HG03558 (cell line): ENCODE results near the gene CNIH2.

Experiments used
- ATAC-seq: cut with Tn5 transposase; IDR thresholded peaks from one replicate; pipeline ENCODE4 v1.9.1; 2021; ENCODE audit warnings: moderate number of reproducible peaks; ENCODE audit not compliant: unreplicated experiment; ENCODE audit errors: extremely low read depth

Gene CNIH2

DNA sequence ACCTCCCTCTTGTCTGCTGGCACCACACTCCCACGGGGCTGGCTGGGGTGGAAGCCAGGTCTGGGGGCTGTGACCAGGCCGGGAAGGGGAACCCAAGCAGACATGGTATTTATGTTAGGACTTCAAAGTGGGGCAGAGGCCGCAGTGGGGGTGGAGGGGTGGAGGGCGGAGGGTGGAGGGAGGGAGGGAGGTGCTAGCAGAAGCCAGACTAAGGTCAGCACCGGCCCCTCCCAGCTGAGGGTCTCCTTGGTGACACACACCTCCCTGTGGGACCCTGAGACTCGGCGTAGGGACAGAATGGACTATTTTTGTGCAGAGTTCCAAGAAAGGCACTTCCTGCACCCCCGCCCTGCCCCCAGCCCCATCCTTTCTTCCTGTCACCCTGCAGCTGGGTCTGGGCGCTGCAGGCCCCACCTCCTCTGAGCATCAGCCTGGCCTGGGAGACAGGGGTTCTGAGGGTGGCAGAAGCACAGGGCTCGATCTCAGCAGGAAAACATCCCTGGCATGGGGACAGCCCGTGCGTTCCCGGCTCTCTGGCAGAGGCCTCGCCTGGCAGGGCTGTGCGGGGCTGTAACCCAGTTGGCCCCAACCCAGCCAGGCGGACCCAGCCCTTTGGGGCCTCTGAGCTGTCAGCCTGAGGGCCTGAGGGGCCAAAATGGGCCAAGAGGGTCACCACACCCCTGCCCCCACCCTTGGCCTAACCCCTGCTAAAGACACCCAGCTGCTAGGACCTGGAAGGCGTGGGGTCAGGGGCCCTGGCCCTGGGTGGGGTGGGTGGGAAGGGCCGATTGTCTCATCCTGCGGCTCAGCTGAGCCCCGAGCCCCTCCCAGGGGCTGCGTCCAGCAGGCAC lies 48.5 kb downstream of the CNIH2 start:
- ATAC-seq = no peak

DNA sequence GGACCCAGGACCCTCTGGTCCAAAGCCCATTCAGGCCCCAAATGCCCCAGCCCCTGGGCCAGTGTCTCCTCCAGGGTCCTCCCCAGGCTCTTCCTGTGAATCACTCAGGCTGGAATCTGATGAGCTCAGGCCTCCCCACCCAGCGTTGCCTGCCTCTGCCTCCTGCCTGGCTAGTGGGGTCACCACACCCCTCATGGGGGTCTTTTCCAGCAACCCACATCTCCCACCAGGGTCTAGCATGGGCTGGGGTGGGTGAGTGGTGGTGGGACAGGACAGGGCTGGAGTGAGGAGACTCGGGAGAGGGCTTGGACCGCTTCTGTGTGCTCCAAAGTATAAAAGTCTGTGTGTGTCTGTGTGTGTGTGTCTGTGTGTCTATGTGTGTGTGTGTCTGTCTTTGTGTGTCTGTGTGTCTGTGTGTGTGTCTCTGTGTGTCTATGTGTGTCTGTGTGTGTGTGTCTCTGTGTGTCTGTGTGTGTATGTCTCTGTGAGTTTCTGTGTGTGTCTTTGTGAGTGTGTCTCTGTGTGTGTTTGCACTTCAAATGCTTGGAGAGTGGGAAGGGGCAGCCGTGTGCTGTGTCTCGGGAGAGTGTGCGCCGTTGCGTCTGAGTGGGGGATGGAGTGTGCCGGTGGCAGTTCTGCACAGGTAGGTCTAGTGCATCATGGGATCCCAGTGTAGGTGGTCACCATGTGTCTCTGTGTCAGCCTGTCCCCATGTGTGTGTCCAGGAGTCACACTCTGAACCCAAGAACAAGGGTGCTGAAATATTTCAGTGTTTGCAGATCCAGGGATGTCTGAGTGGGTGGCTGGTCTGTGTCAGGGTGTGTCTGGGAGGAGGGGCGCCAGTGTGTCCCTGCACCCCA lies 49.4 kb downstream of the CNIH2 start:
- ATAC-seq = no peak

DNA sequence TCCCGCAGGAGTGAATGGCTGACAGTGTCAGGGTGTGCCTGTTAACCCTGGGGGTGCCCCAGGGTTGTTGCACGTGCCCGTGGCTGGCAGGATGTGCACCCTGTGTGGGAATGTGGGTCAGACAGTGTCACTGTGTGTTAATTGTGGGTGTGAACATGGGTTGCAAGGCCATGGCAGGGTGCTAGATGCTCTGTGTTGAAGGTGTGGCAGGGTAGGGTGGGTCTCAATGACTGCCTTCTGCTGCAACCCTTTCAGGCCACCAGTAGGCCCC lies 50.0 kb downstream of the CNIH2 start:
- no peak for ATAC-seq

DNA sequence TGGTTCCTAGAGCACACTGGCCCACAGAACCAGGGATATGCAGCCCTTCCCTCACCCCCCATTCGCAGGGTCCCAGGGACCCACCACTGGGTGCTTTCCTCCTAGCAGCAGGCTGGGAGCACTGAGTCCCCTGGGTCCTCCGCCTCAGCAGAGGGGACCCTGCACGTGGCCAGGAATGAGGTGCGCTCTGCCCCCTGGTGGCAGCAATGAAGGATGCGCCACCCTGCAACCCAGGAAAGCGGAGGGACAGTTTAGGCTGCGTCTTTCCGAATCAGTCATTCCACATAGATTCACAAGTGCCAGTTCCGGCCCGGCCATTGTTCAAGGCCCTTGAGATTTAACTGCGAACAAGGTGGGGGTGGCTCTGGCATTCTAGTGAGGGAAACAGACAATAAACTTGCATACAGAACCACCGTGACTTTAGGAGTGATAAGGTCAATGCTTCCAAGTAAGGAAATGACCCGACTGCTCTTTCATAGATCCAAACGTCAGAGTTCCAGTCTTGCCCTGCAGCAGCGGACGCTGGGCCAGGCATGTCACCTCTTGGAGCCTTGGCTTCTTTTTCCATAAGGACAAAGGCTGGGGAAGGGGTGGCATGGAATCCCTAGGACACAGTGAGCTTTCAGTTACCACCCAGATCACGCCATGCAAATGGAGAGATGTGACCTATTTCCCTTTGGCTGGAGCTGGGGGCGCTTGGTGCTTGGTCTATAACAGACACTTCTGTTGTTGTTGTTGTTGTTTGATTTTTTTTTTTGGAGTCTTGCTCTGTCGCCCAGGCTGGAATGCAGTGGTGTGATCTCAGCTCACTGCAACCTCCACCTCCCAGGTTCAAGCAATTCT lies 50.5 kb downstream of the CNIH2 start:
- no peak for ATAC-seq

DNA sequence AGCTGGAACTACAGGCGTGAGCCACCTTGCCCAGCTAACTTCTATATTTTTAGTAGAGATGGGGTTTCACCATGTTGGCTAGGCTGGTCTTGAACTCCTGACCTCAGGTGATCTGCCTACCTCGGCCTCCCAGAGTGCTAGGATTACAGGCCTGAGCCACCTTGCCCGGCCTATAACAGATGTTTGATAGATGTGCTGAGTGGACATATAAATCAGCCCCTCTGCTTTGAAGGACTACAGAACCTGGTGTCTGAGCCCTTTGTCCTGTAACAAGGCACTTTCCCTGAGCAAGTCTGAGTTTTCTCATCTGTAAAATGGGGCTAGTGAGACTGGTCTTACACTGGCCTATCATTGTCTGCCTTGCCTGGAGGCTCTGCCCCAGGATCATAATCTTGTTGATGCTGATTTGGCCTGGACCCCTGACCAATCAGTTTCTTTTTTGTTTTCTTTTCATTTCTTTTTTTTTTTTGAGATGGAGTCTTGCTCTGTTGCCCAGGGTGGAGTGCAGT lies 51.2 kb downstream of the CNIH2 start:
- ATAC-seq = no peak

DNA sequence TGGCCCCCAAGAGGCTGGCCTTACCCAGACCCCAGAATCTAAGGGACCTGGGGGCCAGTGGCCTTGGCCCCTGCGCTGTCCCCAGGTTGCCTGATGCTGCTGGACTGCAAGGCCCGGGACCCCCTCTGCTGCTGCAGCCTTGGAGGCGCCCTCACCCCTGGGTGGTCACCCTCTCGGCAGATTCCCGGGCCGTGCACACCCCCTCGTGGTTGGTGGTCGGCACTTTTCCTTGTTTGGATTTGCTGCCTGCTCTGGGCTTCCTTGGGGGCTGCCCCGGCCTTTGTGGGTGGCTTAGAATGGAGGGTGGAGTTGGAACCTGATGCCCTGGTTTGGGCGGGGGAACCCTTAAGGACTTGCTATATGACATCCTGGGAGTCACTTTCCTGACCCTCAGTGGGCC lies 53.0 kb downstream of the CNIH2 start:
- ATAC-seq = no peak

DNA sequence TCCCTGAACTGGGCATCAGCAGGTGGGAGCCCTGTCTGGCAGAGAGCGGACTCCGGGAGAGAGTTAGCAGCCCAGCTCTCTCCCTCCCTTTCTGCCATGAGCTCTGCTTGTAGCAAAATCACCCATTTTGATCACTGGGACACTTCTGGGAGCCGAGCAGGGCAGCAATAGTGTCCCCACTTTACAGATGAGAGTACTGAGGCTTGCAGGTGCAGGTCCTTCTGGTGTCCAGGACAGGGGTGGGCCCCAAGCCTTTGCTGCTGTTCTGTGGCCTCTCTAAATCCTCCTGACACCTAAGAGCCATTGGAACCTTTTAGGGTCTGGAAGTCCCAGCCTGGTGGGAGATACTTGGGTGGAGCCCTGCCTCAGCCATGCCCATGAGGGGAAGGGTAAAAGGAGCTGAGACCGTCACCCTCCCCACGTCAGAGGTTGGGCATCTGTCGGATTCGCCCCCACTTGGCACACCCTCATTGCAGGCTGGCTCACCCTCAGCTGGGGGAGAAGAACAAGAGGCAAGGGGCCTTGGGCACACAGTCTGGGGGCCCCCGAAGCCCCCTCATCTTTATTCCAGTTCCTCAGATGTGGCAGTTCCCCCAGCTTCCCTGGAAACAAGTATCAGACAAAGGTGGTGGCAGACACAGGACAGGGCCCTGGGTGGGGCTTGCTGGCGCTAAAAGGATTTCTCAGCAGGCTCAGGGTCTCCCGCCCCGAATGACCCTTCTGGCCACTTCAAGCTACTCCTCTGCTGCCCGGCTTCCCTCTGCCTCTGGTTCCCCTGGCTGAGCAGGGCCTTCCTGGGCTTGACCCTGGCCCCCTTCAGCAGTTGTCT lies 53.8 kb downstream of the CNIH2 start:
- ATAC-seq = no peak

DNA sequence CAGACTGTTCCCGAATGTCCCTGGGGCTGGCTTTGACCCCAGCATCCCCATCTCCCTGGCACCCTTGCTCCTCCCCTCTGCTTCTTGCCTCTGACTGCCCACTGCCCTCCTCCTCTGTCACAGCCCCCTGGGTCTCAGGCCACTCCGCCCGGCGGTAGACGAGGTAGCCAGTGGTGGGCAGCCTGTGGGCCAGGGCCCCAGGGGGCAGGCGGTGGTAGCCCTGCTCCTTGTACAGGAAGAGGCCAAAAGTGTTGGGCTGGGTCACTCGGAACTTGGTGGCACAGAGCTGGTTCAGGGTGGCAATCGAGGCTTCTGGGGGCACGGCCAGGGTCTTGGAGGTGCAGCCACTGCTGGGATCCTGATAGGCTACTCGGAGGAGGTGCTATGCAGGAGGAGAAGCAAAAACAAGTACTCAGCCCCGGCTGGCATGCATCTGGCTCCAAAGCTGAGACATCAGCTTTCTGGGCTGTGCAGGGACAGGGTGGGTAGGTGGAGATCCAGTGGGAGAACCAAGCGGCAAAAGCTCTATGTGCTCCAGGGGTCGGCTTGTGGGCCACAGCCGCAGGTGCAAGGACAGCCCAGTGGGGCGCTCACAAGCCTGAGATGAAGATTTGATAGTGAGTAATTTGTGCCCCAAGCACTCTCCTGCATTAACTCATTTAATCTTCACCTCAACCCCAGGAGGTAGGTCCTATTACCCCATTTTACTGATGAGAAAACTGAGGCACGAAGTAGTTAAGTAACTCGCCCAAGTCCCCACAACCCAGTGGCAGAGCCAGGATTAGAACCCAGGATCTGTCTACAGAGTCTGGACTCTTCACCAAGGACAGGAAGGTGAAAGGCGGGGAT lies 54.6 kb downstream of the CNIH2 start:
- ATAC-seq = no peak

DNA sequence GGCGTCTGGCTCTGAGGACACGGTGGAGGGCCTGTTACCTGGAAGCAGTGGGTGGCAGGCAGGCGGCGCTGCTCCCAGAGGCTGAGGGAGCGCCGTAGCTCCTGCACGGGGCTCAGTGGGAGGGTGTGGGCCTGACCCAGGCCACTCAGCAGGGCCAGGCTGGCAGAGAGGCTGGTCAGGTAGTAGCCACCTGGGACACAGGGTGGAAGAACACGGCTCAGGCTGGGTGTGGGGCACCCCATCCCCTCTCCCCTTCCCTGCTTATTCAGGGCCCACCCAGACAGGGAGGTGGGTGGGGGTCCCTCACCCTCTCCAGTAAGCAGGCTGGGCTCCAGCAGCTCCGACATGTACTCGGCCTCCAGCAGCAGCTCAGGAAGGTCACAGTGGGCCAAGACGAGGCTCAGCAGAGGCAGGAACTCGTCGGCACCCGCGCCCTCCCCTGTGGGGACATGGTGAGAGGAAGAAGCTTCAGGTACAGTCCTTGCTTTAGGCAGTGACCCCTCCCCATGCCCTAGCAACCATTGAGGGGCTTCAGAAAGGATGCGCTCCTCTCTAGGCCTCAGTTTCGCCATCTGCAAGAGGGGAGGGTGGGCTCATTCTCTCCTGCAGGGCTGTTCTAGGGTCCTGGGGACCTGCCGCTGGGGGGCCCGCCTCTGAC lies 55.4 kb downstream of the CNIH2 start:
- no peak for ATAC-seq
